Activated naive CD8-positive, alpha-beta T cell treated with anti-CD3 and anti-CD28 coated beads for 36 hours (primary cell): ENCODE results near the gene PRAMEF14. TPM values are rescaled to one million over a fixed set of nuclear protein-coding genes. Genes with fewer than 3 reads are reported as not detected.
"Not testable (repeated sequence)": the region's sequence is repeated elsewhere in the genome, so short reads cannot be mapped to it uniquely, and the experiment has no call there.

Experiments
- DNase-seq: peaks from one replicate; pipeline ENCODE4 v3.0.0; 2021
- H3K27ac Mint-ChIP-seq: one replicate; pipeline ENCODE4 v1.8.0; 2022; ENCODE audit warnings: mild to moderate bottlenecking, moderate library complexity, mixed read lengths
- H3K27me3 Mint-ChIP-seq: one replicate; pipeline ENCODE4 v1.8.0; 2022; ENCODE audit warnings: mild to moderate bottlenecking, mixed read lengths
- H3K36me3 Mint-ChIP-seq: one replicate; pipeline ENCODE4 v1.8.0; 2021; ENCODE audit warnings: mild to moderate bottlenecking, mixed read lengths
- H3K4me1 Mint-ChIP-seq: one replicate; pipeline ENCODE4 v1.8.0; 2021; ENCODE audit warnings: mixed read lengths
- H3K4me3 Mint-ChIP-seq: one replicate; pipeline ENCODE4 v1.8.0; 2022; ENCODE audit warnings: mild to moderate bottlenecking, moderate library complexity, mixed read lengths
- H3K9me3 Mint-ChIP-seq: one replicate; pipeline ENCODE4 v1.8.0; 2022; ENCODE audit warnings: mixed read lengths
- total RNA-seq, 2 experiments: library from RNA; stranded (reverse); gene quantifications; one replicate each; pipeline ENCODE4 v1.2.3, GENCODE V29; 2021

Gene PRAMEF14, protein sequence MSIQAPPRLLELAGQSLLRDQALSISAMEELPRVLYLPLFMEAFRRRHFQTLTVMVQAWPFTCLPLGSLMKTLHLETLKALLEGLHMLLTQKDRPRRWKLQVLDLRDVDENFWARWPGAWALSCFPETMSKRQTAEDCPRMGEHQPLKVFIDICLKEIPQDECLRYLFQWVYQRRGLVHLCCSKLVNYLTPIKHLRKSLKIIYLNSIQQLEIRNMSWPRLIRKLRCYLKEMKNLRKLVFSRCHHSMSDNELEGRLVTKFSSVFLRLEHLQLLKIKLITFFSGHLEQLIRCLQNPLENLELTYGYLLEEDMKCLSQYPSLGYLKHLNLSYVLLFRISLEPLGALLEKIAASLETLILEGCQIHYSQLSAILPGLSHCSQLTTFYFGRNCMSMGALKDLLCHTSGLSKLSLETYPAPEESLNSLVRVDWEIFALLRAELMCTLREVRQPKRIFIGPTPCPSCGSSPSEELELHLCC
- total RNA-seq = not detected

DNA sequence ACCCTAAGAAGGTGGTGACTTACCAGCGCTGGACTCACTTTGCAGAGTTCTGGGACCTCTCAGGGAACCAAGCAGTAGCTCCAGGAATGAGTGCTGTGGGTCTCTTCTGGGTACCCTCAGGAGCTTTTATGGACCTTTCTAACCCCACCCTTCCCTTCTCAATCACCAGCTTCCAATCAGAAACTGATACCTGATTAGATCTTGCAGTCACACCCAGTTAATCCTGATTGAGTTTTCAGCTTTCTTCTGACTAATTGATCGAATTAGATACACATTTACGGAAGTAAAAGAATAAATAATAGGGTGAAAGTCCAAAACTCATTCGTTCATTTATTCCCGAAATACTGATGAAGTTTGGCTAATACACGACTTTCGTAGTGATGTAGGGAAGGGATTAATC lies at the start of gene PRAMEF14:
Gene PRAMEF14, minus strand, starts transcription at position 101 of the 400 bp plus-strand sequence. CDS start 1,820 bp downstream, outside the sequence.
- not testable (repeated sequence) for H3K4me3 Mint-ChIP-seq, H3K27ac Mint-ChIP-seq, DNase-seq, H3K36me3 Mint-ChIP-seq, H3K9me3 Mint-ChIP-seq, H3K4me1 Mint-ChIP-seq, H3K27me3 Mint-ChIP-seq

DNA sequence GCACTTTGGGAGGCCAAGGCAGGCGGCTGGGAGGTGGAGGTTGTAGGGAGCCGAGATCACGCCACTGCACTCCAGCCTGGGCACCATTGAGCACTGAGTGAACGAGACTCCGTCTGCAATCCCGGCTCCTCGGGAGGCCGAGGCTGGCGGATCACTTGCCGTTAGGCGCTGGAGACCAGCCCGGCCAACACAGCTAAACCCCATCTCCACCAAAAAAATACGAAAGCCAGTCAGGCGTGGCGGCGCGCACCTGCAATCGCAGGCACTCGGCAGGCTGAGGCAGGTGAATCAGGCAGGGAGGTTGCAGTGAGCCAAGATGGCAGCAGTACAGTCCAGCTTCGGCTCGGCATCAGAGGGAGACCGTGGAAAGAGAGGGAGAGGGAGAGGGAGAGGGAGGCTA lies 48.4 kb upstream of the PRAMEF14 start:
- not testable (repeated sequence) for H3K36me3 Mint-ChIP-seq, DNase-seq, H3K4me1 Mint-ChIP-seq, H3K27ac Mint-ChIP-seq, H3K9me3 Mint-ChIP-seq, H3K4me3 Mint-ChIP-seq, H3K27me3 Mint-ChIP-seq

DNA sequence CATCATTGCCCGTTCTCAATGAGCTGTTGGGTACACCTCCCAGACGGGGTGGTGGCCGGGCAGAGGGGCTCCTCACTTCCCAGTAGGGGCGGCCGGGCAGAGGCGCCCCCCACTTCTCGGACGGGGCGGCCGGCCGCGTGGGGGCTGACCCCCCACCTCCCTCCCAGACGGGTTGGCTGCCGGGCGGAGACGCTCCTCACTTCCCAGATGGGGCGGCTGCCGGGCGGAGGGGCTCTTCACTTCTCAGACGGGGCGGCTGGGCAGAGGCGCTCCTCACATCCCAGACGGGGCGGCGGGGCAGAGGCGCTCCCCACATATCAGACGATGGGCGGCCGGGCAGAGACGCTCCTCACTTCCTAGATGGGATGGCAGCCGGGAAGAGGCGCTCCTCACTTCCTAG lies 47.8 kb upstream of the PRAMEF14 start:
- H3K36me3 Mint-ChIP-seq, H3K4me3 Mint-ChIP-seq, H3K27ac Mint-ChIP-seq, DNase-seq, H3K27me3 Mint-ChIP-seq, H3K9me3 Mint-ChIP-seq, H3K4me1 Mint-ChIP-seq: not testable (repeated sequence)

DNA sequence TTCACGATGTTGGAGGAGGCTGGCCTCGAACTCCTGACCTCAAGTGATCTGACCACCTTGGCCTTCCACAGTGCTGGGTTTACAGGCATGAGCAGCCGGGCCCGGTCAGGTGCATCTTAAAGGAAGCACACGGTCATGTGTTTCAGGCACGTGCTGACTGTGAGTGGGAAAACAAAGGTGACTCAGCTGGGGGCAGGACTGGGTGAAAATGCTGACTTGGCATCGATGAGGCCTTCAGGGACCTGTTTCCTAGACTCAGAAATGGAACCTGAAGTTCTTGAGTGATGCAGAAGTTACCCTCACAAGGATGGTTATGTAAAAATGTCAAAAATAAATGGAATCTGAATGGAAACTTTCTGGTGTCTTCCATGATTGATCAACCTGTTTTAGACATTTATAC lies 46.1 kb upstream of the PRAMEF14 start:
- H3K36me3 Mint-ChIP-seq, H3K27ac Mint-ChIP-seq, H3K9me3 Mint-ChIP-seq, H3K4me3 Mint-ChIP-seq, H3K4me1 Mint-ChIP-seq, H3K27me3 Mint-ChIP-seq, DNase-seq: not testable (repeated sequence)

DNA sequence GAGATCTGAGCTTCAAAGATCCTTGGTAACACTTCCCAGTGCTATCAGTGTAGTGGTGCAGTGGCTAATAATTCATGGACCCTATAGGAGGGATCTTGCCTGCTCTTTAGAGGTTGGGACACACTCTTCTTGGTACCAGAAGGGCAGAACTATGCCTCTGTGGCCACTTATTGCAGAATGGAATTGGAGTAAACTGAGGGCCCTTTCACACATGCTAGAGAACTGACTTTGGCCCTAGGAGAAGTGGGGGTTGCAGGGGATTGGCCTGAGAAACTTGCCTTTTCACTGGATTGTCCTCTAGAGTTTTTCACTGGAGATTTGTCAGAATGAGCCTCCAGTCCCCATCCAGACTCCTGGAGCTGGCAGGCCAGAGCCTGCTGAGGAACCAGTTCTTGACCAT lies 42.4 kb upstream of the PRAMEF14 start, which contains the start of gene PRAMEF17:
Gene PRAMEF17, plus strand, starts transcription at position 301 of the 400 bp plus-strand sequence. Its CDS starts 26 bp downstream, at position 327.
- H3K9me3 Mint-ChIP-seq, H3K27me3 Mint-ChIP-seq, H3K4me3 Mint-ChIP-seq, H3K36me3 Mint-ChIP-seq, H3K4me1 Mint-ChIP-seq, H3K27ac Mint-ChIP-seq, DNase-seq: not testable (repeated sequence)

DNA sequence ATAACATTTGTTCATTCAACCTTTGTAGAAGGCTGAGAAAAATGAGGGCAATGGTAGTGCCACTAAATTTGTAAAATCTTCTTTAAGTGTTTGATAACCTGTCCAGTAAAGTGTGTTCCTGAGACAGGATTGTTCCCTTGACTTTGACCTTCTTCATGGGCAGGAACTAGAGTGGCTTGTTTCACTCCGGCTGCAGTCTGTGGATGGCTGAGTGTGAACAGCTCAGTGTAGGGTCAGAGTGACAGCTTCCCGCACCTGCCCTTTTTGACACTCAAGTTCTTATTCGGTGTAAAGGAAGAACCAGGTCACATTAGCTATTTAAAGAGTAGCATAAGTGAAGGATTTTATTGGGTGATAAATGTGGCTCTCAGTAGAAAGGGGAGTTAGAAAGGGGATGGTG lies 33.4 kb upstream of the PRAMEF14 start:
- not testable (repeated sequence) for H3K4me3 Mint-ChIP-seq, H3K27me3 Mint-ChIP-seq, H3K4me1 Mint-ChIP-seq, DNase-seq, H3K27ac Mint-ChIP-seq, H3K9me3 Mint-ChIP-seq, H3K36me3 Mint-ChIP-seq

DNA sequence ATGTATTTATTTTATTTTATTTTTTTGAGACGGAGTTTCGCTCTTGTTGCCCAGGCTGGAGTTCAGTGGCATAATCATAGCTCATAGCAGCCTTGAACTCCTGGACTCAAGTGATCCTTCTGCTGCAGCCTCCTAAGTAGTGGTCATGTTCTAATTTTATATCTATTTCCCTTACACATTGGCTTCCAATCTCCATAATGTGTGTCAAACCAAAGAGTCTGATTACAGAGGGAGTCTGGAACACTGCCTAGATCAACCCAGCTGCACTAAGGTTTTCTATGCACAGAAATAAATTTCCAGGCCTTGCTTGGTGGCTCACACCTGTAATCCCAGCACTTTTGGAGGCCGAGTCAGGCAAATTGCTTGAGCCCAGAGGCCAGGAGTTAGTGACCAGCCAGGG lies 32.0 kb upstream of the PRAMEF14 start:
- H3K36me3 Mint-ChIP-seq, H3K4me3 Mint-ChIP-seq, H3K27ac Mint-ChIP-seq, H3K27me3 Mint-ChIP-seq, DNase-seq, H3K9me3 Mint-ChIP-seq, H3K4me1 Mint-ChIP-seq: not testable (repeated sequence)

DNA sequence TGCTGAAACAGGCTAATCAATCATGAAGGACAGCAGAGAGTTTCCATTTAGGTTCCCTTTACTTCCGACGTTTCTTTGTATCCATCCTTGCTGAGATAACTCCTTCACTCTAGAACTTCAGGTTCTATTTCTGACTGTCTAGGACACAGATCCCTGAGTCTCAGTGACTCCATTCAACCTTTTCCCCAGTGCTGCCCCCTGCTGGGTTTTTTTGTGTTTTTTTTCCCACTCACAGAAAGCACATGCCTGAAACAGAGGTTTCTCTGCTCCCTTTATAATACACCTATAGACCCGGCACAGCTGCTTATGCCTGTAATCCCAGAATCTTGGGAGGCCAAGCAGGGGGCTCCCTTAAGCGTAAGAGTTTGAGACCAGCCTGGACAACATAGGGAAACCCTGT lies 21.6 kb upstream of the PRAMEF14 start:
- not testable (repeated sequence) for H3K27ac Mint-ChIP-seq, H3K36me3 Mint-ChIP-seq, H3K4me3 Mint-ChIP-seq, H3K9me3 Mint-ChIP-seq, H3K4me1 Mint-ChIP-seq, H3K27me3 Mint-ChIP-seq
- DNase-seq = peak; percentile 35

DNA sequence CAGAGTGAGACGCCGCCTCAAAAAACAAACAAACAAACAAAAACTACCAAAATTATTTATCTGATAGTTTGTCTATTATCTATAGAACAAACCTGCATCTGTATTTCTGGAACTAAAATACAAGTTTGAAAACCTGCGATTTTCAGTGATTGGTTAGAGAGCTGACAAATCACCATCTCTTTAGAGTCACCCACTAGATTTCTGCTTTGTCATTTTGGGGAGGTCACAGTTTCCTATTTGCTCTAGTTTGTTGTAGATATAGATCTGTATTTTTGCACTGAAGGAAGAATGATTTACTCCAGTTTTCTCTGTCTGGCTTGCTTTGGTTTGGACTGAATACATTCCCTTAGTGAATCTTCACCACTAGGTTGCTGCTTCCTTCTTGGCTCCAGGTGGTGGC lies 19.6 kb upstream of the PRAMEF14 start:
- not testable (repeated sequence) for H3K4me1 Mint-ChIP-seq, DNase-seq, H3K9me3 Mint-ChIP-seq, H3K27me3 Mint-ChIP-seq, H3K4me3 Mint-ChIP-seq, H3K27ac Mint-ChIP-seq, H3K36me3 Mint-ChIP-seq

DNA sequence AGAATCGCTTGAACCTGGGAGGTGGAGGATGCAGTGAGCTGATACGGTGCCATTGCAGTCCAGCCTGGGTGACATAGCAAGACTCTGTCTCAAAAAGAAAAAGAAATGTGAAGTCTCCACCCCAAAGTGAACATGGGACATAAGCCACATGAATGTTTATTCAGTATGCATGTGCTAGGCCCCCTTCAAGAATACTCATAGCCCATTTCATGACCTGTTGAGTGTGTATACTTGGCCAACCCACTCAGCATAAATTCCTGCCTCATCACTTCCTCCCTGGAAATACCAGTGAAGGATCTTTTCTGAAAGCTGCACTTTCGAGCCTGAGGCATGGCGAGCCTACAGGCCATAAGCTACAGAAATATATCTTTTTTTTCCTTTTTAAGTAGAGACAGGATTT lies 18.0 kb upstream of the PRAMEF14 start:
- not testable (repeated sequence) for DNase-seq, H3K9me3 Mint-ChIP-seq, H3K4me1 Mint-ChIP-seq, H3K4me3 Mint-ChIP-seq, H3K27ac Mint-ChIP-seq, H3K36me3 Mint-ChIP-seq, H3K27me3 Mint-ChIP-seq

DNA sequence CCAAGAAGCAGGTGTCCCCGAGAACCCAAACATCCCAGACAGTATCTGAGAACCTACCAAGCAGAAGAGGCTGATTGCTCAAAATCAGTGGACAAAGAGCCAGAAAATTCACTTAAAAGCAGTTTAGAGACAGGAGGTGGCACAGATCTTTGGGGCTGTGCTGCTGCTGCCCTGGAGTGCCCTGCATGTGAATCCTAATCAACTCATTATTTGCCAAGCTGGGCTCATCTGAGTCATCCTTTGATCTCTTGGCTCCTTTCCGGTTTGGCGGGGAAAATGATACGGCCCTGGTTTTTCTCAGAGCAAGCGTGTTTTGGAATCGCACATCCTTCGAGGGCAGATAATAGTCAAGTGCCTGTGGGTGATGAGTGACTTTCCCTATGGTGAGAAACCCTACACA lies 15.4 kb upstream of the PRAMEF14 start:
- DNase-seq, H3K4me3 Mint-ChIP-seq, H3K36me3 Mint-ChIP-seq, H3K27me3 Mint-ChIP-seq, H3K27ac Mint-ChIP-seq, H3K9me3 Mint-ChIP-seq, H3K4me1 Mint-ChIP-seq: not testable (repeated sequence)

DNA sequence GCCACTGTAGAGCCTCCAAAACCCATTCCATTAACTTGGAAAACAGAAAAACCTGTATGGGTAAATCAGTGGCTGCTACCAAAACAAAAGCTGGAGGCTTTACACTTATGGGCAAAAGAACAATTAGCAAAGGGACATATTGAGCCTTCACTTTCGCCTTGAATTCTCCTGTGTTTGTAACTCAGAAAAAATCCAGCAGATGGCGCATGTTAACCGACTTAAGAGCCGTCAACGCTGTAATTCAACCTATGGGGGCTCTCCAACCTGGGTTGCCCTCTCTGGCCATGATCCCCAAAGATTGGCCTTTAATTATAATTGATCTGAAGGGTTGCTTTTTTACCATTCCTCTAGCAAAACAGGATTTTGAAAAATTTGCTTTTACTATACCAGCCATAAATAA lies 9.8 kb upstream of the PRAMEF14 start:
- H3K4me1 Mint-ChIP-seq, DNase-seq, H3K36me3 Mint-ChIP-seq, H3K27me3 Mint-ChIP-seq, H3K9me3 Mint-ChIP-seq, H3K4me3 Mint-ChIP-seq, H3K27ac Mint-ChIP-seq: not testable (repeated sequence)

DNA sequence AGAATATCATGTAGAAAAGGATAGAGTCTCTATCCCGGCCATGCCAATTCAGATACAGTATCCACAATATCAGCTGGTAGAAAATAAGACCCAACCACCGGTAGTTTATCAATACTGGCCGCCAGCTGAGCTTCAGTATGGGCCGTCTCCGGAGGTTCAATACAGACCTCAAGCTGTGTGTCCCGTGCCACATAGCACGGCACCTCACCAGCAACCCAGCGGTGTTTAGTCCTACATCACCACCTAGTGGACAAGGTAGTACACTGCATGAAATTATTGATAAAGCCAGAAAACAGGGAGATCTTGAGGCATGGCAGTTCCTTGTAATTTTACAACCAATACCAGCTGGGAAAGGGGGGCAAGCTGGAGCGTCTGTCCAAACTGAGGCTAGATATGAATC lies 7.5 kb upstream of the PRAMEF14 start:
- H3K36me3 Mint-ChIP-seq, H3K4me1 Mint-ChIP-seq, DNase-seq, H3K27me3 Mint-ChIP-seq, H3K9me3 Mint-ChIP-seq, H3K4me3 Mint-ChIP-seq, H3K27ac Mint-ChIP-seq: not testable (repeated sequence)

DNA sequence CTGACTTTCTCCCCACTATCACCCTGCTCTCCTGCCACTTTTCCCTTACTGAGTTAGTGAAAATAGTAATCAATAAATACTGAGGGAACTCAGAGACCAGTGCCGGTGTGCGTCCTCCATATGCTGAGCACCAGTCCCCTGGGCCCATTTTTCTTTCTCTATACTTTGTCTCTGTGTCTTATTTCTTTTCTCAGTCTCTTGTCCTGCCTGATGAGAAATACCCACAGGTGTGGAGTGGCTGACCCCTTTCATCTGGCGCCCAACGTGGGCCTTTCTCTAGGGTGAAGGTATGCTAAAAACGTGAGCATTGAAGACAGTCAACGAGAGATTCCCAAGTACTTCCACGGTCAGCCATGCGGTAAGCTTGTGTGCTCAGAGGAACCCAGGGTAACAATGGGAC lies 6.5 kb upstream of the PRAMEF14 start:
- not testable (repeated sequence) for H3K27ac Mint-ChIP-seq, H3K4me3 Mint-ChIP-seq, H3K9me3 Mint-ChIP-seq, H3K4me1 Mint-ChIP-seq, H3K27me3 Mint-ChIP-seq, H3K36me3 Mint-ChIP-seq, DNase-seq

DNA sequence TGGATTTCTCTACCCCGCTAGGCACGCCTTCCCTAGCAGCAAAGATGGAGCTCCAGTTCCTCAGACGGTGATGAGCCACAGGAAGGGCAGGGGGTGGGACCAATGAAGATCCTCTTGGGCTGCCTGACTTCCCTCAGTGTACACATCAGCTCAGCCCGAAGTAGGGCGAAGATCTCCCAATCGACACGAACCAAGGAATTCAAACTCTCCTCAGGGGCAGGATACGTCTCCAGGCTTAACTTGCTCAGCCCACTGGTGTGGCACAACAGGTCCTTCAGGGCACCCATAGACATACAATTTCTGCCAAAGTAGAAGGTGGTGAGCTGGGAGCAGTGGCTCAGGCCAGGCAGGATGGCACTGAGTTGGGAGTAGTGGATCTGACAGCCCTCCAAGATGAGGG lies 4.4 kb downstream of the PRAMEF14 start:
- not testable (repeated sequence) for H3K4me3 Mint-ChIP-seq, H3K4me1 Mint-ChIP-seq, H3K9me3 Mint-ChIP-seq, H3K27ac Mint-ChIP-seq, H3K36me3 Mint-ChIP-seq, H3K27me3 Mint-ChIP-seq, DNase-seq

DNA sequence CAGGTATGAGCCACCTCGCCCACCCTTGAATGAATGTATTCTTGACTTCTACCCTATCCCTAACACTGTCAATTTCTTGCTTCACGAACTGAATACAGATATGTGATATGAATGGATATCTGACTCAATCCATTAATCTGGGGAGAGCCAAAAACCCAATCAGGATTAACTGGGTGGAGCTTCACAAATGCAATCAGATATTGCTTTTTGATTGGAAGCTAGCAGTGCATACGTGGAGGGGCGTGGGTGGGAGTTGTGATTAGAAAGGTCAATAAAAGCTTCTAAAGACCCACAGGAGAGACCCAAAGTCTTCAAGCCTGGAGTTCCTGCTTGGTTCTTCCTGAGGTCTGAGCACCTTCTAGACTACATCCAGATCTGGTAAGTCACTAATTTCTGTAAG lies 31.7 kb downstream of the PRAMEF14 start, which contains the start of gene PRAMEF15:
Gene PRAMEF15, plus strand, starts transcription at position 301 of the 400 bp plus-strand sequence. CDS start 2,827 bp downstream, outside the sequence.
- DNase-seq, H3K4me3 Mint-ChIP-seq, H3K27ac Mint-ChIP-seq, H3K27me3 Mint-ChIP-seq, H3K36me3 Mint-ChIP-seq, H3K4me1 Mint-ChIP-seq, H3K9me3 Mint-ChIP-seq: not testable (repeated sequence)
